GM23248 (cell line): ENCODE data around the gene INSRR. TPM values are rescaled to one million over a fixed set of nuclear protein-coding genes. Genes with fewer than 3 reads are reported as not detected.
A peak's percentile ranks its signal among the peaks of the same experiment; 100 is the strongest.

Experiments used
- DNase-seq: peaks from one replicate; pipeline ENCODE4 v3.0.0-alpha.2; 2015
- H2AFZ ChIP-seq: fragments of 200-600 bp; sonication (generic); 2 replicates; pipeline ENCODE4 v1.6.1; 2016; ENCODE audit warnings: antibody characterized with exemption
- H3F3A ChIP-seq: fragments of 200-600 bp; sonication (generic); 2 replicates; pipeline ENCODE4 v1.6.1; 2016; ENCODE audit warnings: mild to moderate bottlenecking, antibody characterized with exemption, mixed run types; ENCODE audit not compliant: insufficient read depth
- H3K27ac ChIP-seq: fragments of 200-600 bp; sonication (generic); 2 replicates; pipeline ENCODE4 v1.5.1; 2016; ENCODE audit warnings: mild to moderate bottlenecking
- H3K27me3 ChIP-seq: fragments of 200-600 bp; sonication (generic); replicated peaks from 2 replicates; pipeline ENCODE4 v1.6.1; 2016; ENCODE audit warnings: mild to moderate bottlenecking; ENCODE audit not compliant: insufficient read depth
- H3K36me3 ChIP-seq: fragments of 200-600 bp; sonication (generic); 2 replicates; pipeline ENCODE4 v1.6.1; 2016; ENCODE audit warnings: low read depth, mild to moderate bottlenecking
- H3K4me1 ChIP-seq: fragments of 200-600 bp; sonication (generic); 2 replicates; pipeline ENCODE4 v1.6.1; 2016; ENCODE audit warnings: mild to moderate bottlenecking; ENCODE audit not compliant: insufficient read depth
- H3K4me2 ChIP-seq: fragments of 200-600 bp; sonication (generic); one replicate; pipeline ENCODE4 v1.6.1; 2016; ENCODE audit warnings: mild to moderate bottlenecking; ENCODE audit not compliant: unreplicated experiment
- H3K4me3 ChIP-seq: fragments of 200-600 bp; sonication (generic); 2 replicates; pipeline ENCODE4 v1.5.1; 2016; ENCODE audit warnings: mild to moderate bottlenecking
- H3K79me2 ChIP-seq: fragments of 200-600 bp; sonication (generic); 2 replicates; pipeline ENCODE4 v1.6.1; 2016; ENCODE audit warnings: mild to moderate bottlenecking; ENCODE audit not compliant: insufficient read depth
- H3K9ac ChIP-seq: fragments of 200-600 bp; sonication (generic); 2 replicates; pipeline ENCODE4 v1.6.1; 2016; ENCODE audit warnings: mild to moderate bottlenecking
- H3K9me2 ChIP-seq: fragments of 200-600 bp; sonication (generic); 2 replicates; pipeline ENCODE4 v1.6.1; 2016; ENCODE audit warnings: mixed run types, mild to moderate bottlenecking, moderate library complexity; ENCODE audit not compliant: insufficient read depth
- H3K9me3 ChIP-seq: fragments of 200-600 bp; sonication (generic); one replicate; pipeline ENCODE4 v1.6.1; 2017; ENCODE audit warnings: low read depth
- H4K20me1 ChIP-seq: fragments of 200-600 bp; sonication (generic); 2 replicates; pipeline ENCODE4 v1.6.0; 2016; ENCODE audit not compliant: insufficient read depth
- EZH2 ChIP-seq: fragments of 200-600 bp; sonication (generic); IDR thresholded peaks from 2 replicates; pipeline ENCODE4 v1.6.1; 2018; ENCODE audit warnings: antibody characterized with exemption, mild to moderate bottlenecking; ENCODE audit not compliant: insufficient read depth, poor library complexity, severe bottlenecking
- EZH2phosphoT487 ChIP-seq: fragments of 200-600 bp; sonication (generic); IDR thresholded peaks from 2 replicates; pipeline ENCODE4 v1.6.1; 2018; ENCODE audit warnings: antibody characterized with exemption, moderate library complexity, mild to moderate bottlenecking, low read depth; ENCODE audit not compliant: insufficient read depth
- WGBS, 2 experiments: methylation state at CpG; one replicate each; pipeline ENCODE4 v1.1.6; 2015 to 2017; ENCODE audit warnings: low lambda C conversion rate in 2 of 2, low coverage in 1 of 2; ENCODE audit errors: missing lambda C conversion rate in 2 of 2; 5-methylcytosine and 5-hydroxymethylcytosine counted together
- in situ Hi-C: fragments of 300-500 bp; cut with MboI; formaldehyde crosslinking; loops from 2 replicates; pipeline ENCODE4 v1.15.0; 2020
- polyA plus RNA-seq: library from polyadenylated mRNA; unstranded; fragments of >200 nt; fragmentation: Nextera tagmentation; extraction: Ambion mirVana; gene quantifications from 2 replicates; pipeline ENCODE4 v1.2.1, GENCODE V29; 2016
- total RNA-seq: library from RNA; depleted of rRNA; stranded (reverse); fragments of >200 nt; shearing (Covaris generic); gene quantifications from 2 replicates; pipeline ENCODE4 v1.2.3, GENCODE V29; 2014

Gene INSRR
- total and polyA plus RNA-seq, 2 experiments from 2014 or later: 0.09 TPM; not detected in 1

GRCh38 chr1:156807627-156808026 is 51.3 kb downstream of the INSRR start:
- H3K4me1 ChIP-seq: peaks cover 7% of the 10 kb centered on the region; the same call in 1 of the 2 replicates
- no peak for DNase-seq
- TF ChIP-seq EZH2 (no peak), EZH2phosphoT487 (no peak)
- no peaks in the 10 kb centered on the region for H3K9me2 ChIP-seq
- H3K9me3 ChIP-seq: no peaks in the 10 kb centered on the region
- no peak overlapping the region for H3K4me2 ChIP-seq
- no peak overlapping the region for H3K27ac ChIP-seq
- H2AFZ ChIP-seq: no peak overlapping the region
- 100% methylated on average over 2 of the region's 2 CpGs for WGBS, 2 experiments
- H3K79me2 ChIP-seq: no peaks in the 10 kb centered on the region
- in situ Hi-C loops: no loop called here
- no peak overlapping the region for H3K4me3 ChIP-seq
- H3K9ac ChIP-seq: no peak overlapping the region
- H4K20me1 ChIP-seq: no peaks in the 10 kb centered on the region
- H3K27me3 ChIP-seq: no peaks in the 10 kb centered on the region
- H3F3A ChIP-seq: peaks cover 6% of the 10 kb centered on the region
- H3K36me3 ChIP-seq: no peaks in the 10 kb centered on the region

DNA sequence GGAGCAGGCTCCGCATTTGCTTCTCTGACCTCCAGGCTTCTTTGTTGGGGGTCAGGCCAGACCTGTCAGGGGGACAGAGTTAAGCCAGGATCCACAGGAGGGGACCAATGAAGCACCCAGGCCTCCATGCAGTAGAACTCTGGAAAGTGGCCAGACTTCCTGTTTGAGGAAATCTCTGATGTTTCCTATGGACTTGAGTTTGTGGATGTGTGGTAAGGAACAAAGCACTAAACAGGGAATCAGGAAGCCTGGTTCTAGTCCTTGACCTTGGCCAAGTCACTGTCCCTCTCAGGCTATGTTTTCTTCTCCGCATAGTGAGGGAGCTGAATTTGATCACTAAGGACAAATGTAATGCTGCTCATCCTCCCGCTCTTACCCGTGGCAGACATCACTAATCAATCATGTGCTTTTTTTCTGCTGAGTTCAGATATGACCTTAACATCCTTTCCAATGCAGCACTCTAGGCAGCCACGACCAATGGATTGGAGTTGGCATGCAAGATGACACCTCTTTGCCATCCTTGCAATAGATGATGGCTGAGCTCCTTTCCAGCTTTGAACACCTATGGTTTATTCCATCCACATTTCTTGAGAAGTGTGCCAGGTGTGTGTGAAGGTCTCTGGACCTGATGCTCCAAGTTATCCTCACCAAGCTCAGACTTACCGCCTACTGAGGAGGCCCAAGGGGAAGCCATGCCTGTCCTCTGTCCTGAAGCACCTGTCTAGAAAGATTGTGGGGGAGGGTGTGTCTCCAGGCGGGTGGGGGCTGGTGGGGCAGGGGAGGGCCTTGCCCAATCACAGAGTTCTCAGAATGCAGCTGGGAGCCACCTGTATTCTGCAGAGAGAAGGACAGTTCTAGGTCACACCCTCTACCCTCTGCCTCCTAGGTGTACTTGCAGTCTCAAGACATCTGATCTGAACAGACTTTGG is 52.1 kb downstream of the INSRR start:
- peaks cover 12% of the 10 kb centered on the region for H3F3A ChIP-seq
- H3K9ac ChIP-seq: no peak overlapping the region
- no peaks in the 10 kb centered on the region for H3K36me3 ChIP-seq
- H3K4me1 ChIP-seq: peaks cover 12% of the 10 kb centered on the region
- TF ChIP-seq EZH2: no peak
- no peak for TF ChIP-seq EZH2phosphoT487
- H3K27ac ChIP-seq: no peak overlapping the region
- no peaks in the 10 kb centered on the region for H3K9me3 ChIP-seq
- 81 to 84% methylated on average over 7 of the region's 7 CpGs for WGBS, 2 experiments
- H3K79me2 ChIP-seq: no peaks in the 10 kb centered on the region
- H3K9me2 ChIP-seq: no peaks in the 10 kb centered on the region
- H2AFZ ChIP-seq: no peak overlapping the region
- in situ Hi-C loops: no loop called here
- no peaks in the 10 kb centered on the region for H4K20me1 ChIP-seq
- H3K4me3 ChIP-seq: no peak overlapping the region
- H3K4me2 ChIP-seq: no peak overlapping the region
- no peak for DNase-seq
- no peaks in the 10 kb centered on the region for H3K27me3 ChIP-seq

GRCh38 chr1:156805766-156806511 is 53.0 kb downstream of the INSRR start:
- Histone ChIP-seq H3K9me2 (no peaks in the 10 kb centered on the region), H3K4me3 (no peak overlapping the region), H3K36me3 (no peaks in the 10 kb centered on the region), H2AFZ (no peak overlapping the region), H3K4me1 (peaks cover 21% of the 10 kb centered on the region), H3K27ac (no peak overlapping the region), H3K27me3 (no peaks in the 10 kb centered on the region), H3K9ac (no peak overlapping the region), H3F3A (peaks cover 20% of the 10 kb centered on the region), H4K20me1 (no peaks in the 10 kb centered on the region), H3K79me2 (no peaks in the 10 kb centered on the region), H3K9me3 (no peaks in the 10 kb centered on the region), H3K4me2 (no peak overlapping the region)
- in situ Hi-C loops: no loop called here
- peak; percentile 66 for DNase-seq
- 84 to 90% methylated on average over 2 to 3 of the region's 3 CpGs for WGBS, 2 experiments
- no peak for TF ChIP-seq EZH2
- no peak for TF ChIP-seq EZH2phosphoT487

DNA sequence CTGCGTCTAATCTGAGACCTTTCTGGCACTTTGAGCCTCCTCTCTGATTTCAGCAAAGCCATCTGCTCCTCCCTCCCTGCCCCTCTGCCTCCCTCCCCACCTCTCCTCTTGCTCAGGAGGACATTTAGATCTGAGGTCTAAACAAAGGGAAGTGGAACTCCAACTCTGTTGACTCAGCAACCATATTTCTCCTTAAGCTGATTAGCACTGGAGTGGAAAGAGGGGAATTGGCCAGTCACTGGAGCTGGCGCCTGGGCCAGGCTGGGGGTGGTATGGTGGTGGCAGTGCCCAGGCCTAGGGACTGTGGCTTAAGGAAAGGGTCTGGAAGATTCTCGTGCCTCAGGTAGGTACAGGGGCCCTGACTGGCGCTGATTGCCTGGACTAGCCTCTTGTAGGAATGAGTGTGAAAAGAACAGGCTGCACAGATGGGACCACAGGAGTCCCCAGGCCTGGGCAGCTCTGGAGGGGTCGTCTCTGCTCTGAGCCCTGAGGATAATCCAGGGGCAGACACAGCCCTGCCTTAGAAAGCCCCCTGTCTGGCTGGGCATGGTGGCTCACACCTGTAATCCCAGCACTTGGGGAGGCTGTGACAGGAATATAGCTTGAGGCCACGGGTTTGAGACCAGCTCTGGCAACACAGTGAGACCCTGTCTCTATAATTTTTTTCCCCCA is 54.2 kb downstream of the INSRR start:
- Histone ChIP-seq H3K4me1 (peaks cover 32% of the 10 kb centered on the region), H3K4me2 (no peak overlapping the region), H3K9ac (no peak overlapping the region), H2AFZ (no peak overlapping the region), H3K79me2 (no peaks in the 10 kb centered on the region), H3F3A (peaks cover 33% of the 10 kb centered on the region), H3K9me3 (no peaks in the 10 kb centered on the region), H3K9me2 (no peaks in the 10 kb centered on the region), H4K20me1 (no peaks in the 10 kb centered on the region), H3K27me3 (no peaks in the 10 kb centered on the region), H3K27ac (no peak overlapping the region), H3K36me3 (peaks cover 2% of the 10 kb centered on the region; the same call in 1 of the 2 replicates), H3K4me3 (no peak overlapping the region)
- in situ Hi-C loops: no loop called here
- TF ChIP-seq EZH2phosphoT487: no peak
- no peak for TF ChIP-seq EZH2
- peak; percentile 44 for DNase-seq
- WGBS, 2 experiments: 77% methylated on average over 6 of the region's 6 CpGs
